Neutrophil (primary cell): ENCODE measurements around the gene ELP6.

Experiments used
- H3K27ac ChIP-seq: fragments of 200-600 bp; sonication (generic); 2 replicates; pipeline ENCODE4 v1.5.1; 2016; ENCODE audit warnings: mild to moderate bottlenecking, moderate library complexity
- H3K27me3 ChIP-seq: fragments of 200-600 bp; sonication (generic); 2 replicates; pipeline ENCODE4 v1.6.0; 2016; ENCODE audit warnings: mild to moderate bottlenecking
- H3K36me3 ChIP-seq: fragments of 200-600 bp; sonication (generic); 2 replicates; pipeline ENCODE4 v1.5.1; 2017
- H3K4me1 ChIP-seq, 2 experiments: fragments of 200-600 bp in 1 of 2; sonication (generic) in 1 of 2; 1 replicate in 1 of 2; 2 replicates in 1 of 2; pipeline versions ENCODE4 v1.5.1 to v1.6.1; 2013 to 2016; ENCODE audit warnings: low read depth in 1 of 2, low read length in 1 of 2, mild to moderate bottlenecking in 1 of 2, moderate library complexity in 1 of 2; ENCODE audit not compliant: control insufficient read depth in 1 of 2, insufficient read depth in 1 of 2
- H3K4me3 ChIP-seq, 2 experiments: fragments of 200-600 bp in 1 of 2; sonication (generic) in 1 of 2; 1 replicate in 1 of 2; 2 replicates in 1 of 2; pipeline ENCODE4 v1.5.1; 2013 to 2016; ENCODE audit warnings: low read depth in 1 of 2, low read length in 1 of 2, mild to moderate bottlenecking in 1 of 2, moderate library complexity in 1 of 2
- H3K9me3 ChIP-seq: fragments of 200-600 bp; sonication (generic); 2 replicates; pipeline ENCODE4 v1.5.1; 2016
- TF ChIP-seq, protein P1 (sequence below): fragments of 200-600 bp; sonication (generic); IDR thresholded peaks from 2 replicates; pipeline ENCODE4 v1.5.1; 2016; ENCODE audit warnings: antibody characterized with exemption

The ELP6 gene

GRCh38 chr3:47504113-47504512 is 9.4 kb downstream of the ELP6 start:
- Histone ChIP-seq H3K9me3 (no peaks in the 10 kb centered on the region), H3K4me3 (no peak overlapping the region), H3K36me3 (peaks cover 41% of the 10 kb centered on the region), H3K27me3 (no peaks in the 10 kb centered on the region), H3K4me1 (no peaks in the 10 kb centered on the region), H3K27ac (no peak overlapping the region)
- TF ChIP-seq, protein P1, sequence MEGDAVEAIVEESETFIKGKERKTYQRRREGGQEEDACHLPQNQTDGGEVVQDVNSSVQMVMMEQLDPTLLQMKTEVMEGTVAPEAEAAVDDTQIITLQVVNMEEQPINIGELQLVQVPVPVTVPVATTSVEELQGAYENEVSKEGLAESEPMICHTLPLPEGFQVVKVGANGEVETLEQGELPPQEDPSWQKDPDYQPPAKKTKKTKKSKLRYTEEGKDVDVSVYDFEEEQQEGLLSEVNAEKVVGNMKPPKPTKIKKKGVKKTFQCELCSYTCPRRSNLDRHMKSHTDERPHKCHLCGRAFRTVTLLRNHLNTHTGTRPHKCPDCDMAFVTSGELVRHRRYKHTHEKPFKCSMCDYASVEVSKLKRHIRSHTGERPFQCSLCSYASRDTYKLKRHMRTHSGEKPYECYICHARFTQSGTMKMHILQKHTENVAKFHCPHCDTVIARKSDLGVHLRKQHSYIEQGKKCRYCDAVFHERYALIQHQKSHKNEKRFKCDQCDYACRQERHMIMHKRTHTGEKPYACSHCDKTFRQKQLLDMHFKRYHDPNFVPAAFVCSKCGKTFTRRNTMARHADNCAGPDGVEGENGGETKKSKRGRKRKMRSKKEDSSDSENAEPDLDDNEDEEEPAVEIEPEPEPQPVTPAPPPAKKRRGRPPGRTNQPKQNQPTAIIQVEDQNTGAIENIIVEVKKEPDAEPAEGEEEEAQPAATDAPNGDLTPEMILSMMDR, result no peak

- H3K27me3 ChIP-seq, result no peaks in the 10 kb centered on the region
- no peaks in the 10 kb centered on the region for H3K4me1 ChIP-seq
- H3K36me3 ChIP-seq, result peaks cover 43% of the 10 kb centered on the region
- TF ChIP-seq, protein P1, result no peak
- no peaks in the 10 kb centered on the region for H3K9me3 ChIP-seq
- no peak overlapping the region for H3K4me3 ChIP-seq
- no peak overlapping the region for H3K27ac ChIP-seq
Observed at GRCh38 chr3:47503033-47503432, 10.5 kb downstream of the ELP6 start.

DNA sequence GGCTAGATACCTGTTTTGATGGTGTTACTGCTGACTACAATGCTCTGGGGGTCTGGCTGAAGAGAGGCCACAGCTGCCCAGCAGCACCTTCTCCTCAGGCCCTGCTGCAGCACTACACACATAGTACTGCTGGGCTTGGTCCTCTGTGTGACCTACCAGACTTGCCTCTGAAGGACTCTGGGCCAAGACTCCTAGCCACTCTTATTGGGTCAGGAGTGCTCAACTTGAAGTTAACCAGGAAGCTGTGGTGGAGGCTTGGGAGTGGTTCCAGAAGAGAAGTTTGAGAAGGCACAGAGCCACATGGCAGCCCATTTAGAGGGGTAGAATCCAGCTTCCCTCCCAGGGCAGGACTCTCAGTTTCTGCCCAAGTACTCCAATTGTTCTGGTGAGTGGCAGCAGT is 16.6 kb downstream of the ELP6 start:
- Histone ChIP-seq H3K4me1 (no peaks in the 10 kb centered on the region), H3K27me3 (no peaks in the 10 kb centered on the region), H3K36me3 (peaks cover 45% of the 10 kb centered on the region), H3K4me3 (no peak overlapping the region), H3K9me3 (no peaks in the 10 kb centered on the region), H3K27ac (no peak overlapping the region)
- TF ChIP-seq, protein P1, result no peak

- H3K4me3 ChIP-seq, result no peak overlapping the region
- no peaks in the 10 kb centered on the region for H3K4me1 ChIP-seq
- H3K27ac ChIP-seq, result no peak overlapping the region
- no peaks in the 10 kb centered on the region for H3K9me3 ChIP-seq
- H3K27me3 ChIP-seq, result no peaks in the 10 kb centered on the region
- TF ChIP-seq, protein P1, result no peak
- peaks cover 35% of the 10 kb centered on the region for H3K36me3 ChIP-seq
Observed at GRCh38 chr3:47495886-47496285, 17.6 kb downstream of the ELP6 start.

GRCh38 chr3:47495111-47495510 is 18.4 kb downstream of the ELP6 start:
- Histone ChIP-seq H3K36me3 (peaks cover 30% of the 10 kb centered on the region), H3K4me1 (no peaks in the 10 kb centered on the region), H3K27ac (no peak overlapping the region), H3K4me3 (no peak overlapping the region), H3K27me3 (no peaks in the 10 kb centered on the region), H3K9me3 (no peaks in the 10 kb centered on the region)
- TF ChIP-seq, protein P1, result no peak

GRCh38 chr3:47491777-47492176 is 21.7 kb downstream of the ELP6 start:
- no peaks in the 10 kb centered on the region for H3K4me1 ChIP-seq
- no peaks in the 10 kb centered on the region for H3K9me3 ChIP-seq
- TF ChIP-seq, protein P1, result no peak
- no peaks in the 10 kb centered on the region for H3K27me3 ChIP-seq
- H3K4me3 ChIP-seq, result no peak overlapping the region
- peaks cover 16% of the 10 kb centered on the region for H3K36me3 ChIP-seq
- no peak overlapping the region for H3K27ac ChIP-seq
